Fibroblast of lung (primary cell): Measurements from ENCODE around the gene NR6A1. TPM values are rescaled to one million over a fixed set of nuclear protein-coding genes. Genes with fewer than 3 reads are reported as not detected.

Source experiments
- DNase-seq, 2 donors: peaks; one replicate each; pipeline versions ENCODE4 v3.0.0 to v3.0.0-alpha.2; 2010; ENCODE audit warnings: low read depth in 2 of 2
- H2AFZ ChIP-seq: 2 replicates; pipeline ENCODE4 v1.5.1; 2012; ENCODE audit warnings: low read length, control low read depth, inconsistent platforms
- H3K27ac ChIP-seq: 2 replicates; pipeline ENCODE4 v1.5.1; 2011; ENCODE audit warnings: low read length, control low read depth; ENCODE audit not compliant: insufficient read depth
- H3K27me3 ChIP-seq: 2 replicates; pipeline ENCODE4 v1.5.1; 2011; ENCODE audit warnings: mild to moderate bottlenecking, low read length; ENCODE audit not compliant: control insufficient read depth, insufficient read depth
- H3K36me3 ChIP-seq: 2 replicates; pipeline ENCODE4 v1.5.1; 2011; ENCODE audit warnings: low read length; ENCODE audit not compliant: control insufficient read depth, insufficient read depth
- H3K4me1 ChIP-seq: 2 replicates; pipeline ENCODE4 v1.5.1; 2011; ENCODE audit warnings: low read length; ENCODE audit not compliant: control insufficient read depth, insufficient read depth; ENCODE audit errors: extremely low read depth
- H3K4me2 ChIP-seq: 2 replicates; pipeline ENCODE4 v1.5.1; 2011; ENCODE audit warnings: low read length, control low read depth; ENCODE audit not compliant: insufficient read depth; ENCODE audit errors: extremely low read depth
- H3K4me3 ChIP-seq, 4 experiments: fragments of 200-600 bp in 1 of 4; sonication (generic) in 1 of 4; replicated peaks in 1 of 4; 2 replicates each; pipeline ENCODE4 v1.5.1; 2011 to 2016; ENCODE audit warnings: low read length in 4 of 4, low read depth in 3 of 4, mild to moderate bottlenecking in 3 of 4, control low read depth in 2 of 4, inconsistent platforms in 1 of 4, mixed read lengths in 1 of 4; ENCODE audit not compliant: insufficient read depth in 1 of 4; ENCODE audit errors: control extremely low read depth in 1 of 4
- H3K79me2 ChIP-seq: 2 replicates; pipeline ENCODE4 v1.5.1; 2012; ENCODE audit warnings: mild to moderate bottlenecking, low read length, inconsistent platforms; ENCODE audit not compliant: control insufficient read depth, insufficient read depth
- H3K9ac ChIP-seq: 2 replicates; pipeline ENCODE4 v1.5.1; 2011; ENCODE audit warnings: mild to moderate bottlenecking, low read length, control low read depth; ENCODE audit not compliant: insufficient read depth
- H3K9me3 ChIP-seq: 2 replicates; pipeline ENCODE4 v1.5.1; 2012; ENCODE audit warnings: low read depth, low read length; ENCODE audit not compliant: control insufficient read depth, insufficient read depth
- H4K20me1 ChIP-seq: 2 replicates; pipeline ENCODE4 v1.5.1; 2011; ENCODE audit warnings: low read length; ENCODE audit not compliant: control insufficient read depth, insufficient read depth; ENCODE audit errors: extremely low read depth
- CTCF ChIP-seq, 2 donors: IDR thresholded peaks in 1 of 2; conservative IDR thresholded peaks in 1 of 2; 1 replicate in 1 of 2; 2 replicates in 1 of 2; pipeline ENCODE4 v1.5.1; 2011 to 2012; ENCODE audit warnings: low read length in 2 of 2, control low read depth in 1 of 2, inconsistent platforms in 1 of 2, low read depth in 1 of 2, mild to moderate bottlenecking in 1 of 2
- EZH2 ChIP-seq: IDR thresholded peaks from 2 replicates; pipeline ENCODE4 v1.5.1; 2012; ENCODE audit warnings: low read length, control low read depth, mild to moderate bottlenecking; ENCODE audit errors: missing control alignments
- polyA plus RNA-seq, 2 donors: library from polyadenylated mRNA; depleted of rRNA in 1 of 2; stranded (reverse) in 1 of 2; unstranded in 1 of 2; fragments of >200 nt; gene quantifications; 2 replicates each; pipeline ENCODE4 v1.2.1, GENCODE V29; 2011 to 2012; ENCODE audit warnings: missing spikeins in 1 of 2
- total RNA-seq: library from RNA; depleted of rRNA; stranded (reverse); fragments of >200 nt; gene quantifications from 2 replicates; pipeline ENCODE4 v1.2.1, GENCODE V29; 2014

The NR6A1 gene
- total and polyA plus RNA-seq, 2 donors (not counting 1 experiment from before 2014, with no cell fraction given): 0.07 to 0.50 TPM

DNA sequence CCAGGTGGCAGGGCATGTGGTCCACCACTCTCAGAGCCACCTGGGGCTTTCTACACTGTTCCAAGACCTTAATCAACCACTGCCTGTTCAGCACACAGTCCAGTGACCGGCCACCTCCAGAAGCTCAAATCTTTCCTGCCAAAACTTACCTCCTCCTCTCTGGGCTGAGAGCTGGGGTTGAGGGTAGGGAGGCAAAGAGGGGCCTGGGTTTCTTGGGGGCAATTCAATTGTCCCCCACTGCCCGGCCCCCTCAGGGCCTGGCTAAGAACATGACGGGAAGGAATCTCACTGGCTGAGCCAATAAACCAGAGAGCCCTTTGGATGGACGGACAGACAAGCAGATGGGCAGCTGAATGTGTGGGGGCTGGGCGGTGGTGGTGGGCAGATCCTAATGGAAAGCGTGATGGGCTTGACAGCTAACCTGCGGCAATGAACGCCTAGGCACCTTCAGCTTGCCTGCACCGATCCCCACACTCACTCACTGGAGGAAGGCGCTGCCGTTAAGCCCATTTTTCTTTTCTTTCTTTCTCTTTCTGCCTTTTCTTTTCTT lies 269.3 kb downstream of the NR6A1 start:
- H3K79me2 ChIP-seq: no peaks in the 10 kb centered on the region
- H2AFZ ChIP-seq: no peak overlapping the region
- DNase-seq: no peak
- H3K4me2 ChIP-seq: no peak overlapping the region
- H4K20me1 ChIP-seq: no peaks in the 10 kb centered on the region
- no peak overlapping the region for H3K9ac ChIP-seq
- no peaks in the 10 kb centered on the region for H3K36me3 ChIP-seq
- TF ChIP-seq CTCF (conservative IDR thresholded peaks at IDR 0.05 in 1 of 2, IDR thresholded peaks at IDR 0.05 in 1 of 2; ENCODE audit: low read depth in 1 of 2, low read length in 2 of 2) (no peak), EZH2 (peak; percentile 34)
- peaks cover 51% of the 10 kb centered on the region for H3K27me3 ChIP-seq
- no peak overlapping the region for H3K4me3 ChIP-seq
- H3K4me1 ChIP-seq: no peaks in the 10 kb centered on the region
- no peaks in the 10 kb centered on the region for H3K9me3 ChIP-seq
- H3K27ac ChIP-seq: no peak overlapping the region

DNA sequence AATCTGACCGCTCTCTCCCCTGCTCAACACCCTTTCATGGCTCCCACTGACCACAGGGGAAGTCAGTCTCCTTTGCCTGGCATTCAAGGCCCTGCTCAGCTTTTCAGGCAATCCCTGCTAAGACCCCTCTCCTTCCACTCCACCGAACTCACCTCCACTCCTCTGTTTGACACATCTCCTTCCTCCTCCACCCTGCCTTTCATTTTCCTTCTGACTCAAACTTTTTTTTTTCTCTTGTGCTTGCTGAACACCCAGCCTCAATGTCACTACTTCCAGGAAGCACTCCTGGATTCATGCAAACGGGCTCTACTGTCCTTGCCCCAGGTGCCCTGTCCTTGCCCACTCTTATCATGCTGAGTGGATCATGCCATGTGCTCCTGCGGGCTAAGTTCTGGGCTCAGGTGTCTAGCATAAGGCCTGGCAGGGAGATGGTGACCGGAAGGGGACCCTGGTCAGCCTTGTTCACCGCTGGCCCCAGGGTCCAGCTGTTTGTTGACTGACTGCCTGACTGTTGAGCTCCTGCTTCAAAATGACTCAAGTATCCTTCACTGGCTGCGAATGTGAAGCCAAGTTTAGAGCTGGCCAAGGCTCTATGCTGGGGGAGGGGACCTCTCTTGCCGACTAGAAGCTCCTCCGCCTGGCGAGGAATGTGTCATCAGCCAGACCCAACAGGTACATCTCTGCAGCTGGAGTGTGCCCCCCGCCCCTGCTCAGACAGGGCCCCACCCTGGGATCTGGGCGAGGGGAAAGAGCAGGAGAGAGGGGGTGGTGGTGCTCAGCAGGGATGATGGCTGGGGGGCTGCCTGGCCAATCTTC lies 270.1 kb downstream of the NR6A1 start:
- H3K9me3 ChIP-seq: no peaks in the 10 kb centered on the region
- H4K20me1 ChIP-seq: no peaks in the 10 kb centered on the region
- H3K79me2 ChIP-seq: no peaks in the 10 kb centered on the region
- H3K4me2 ChIP-seq: no peak overlapping the region
- no peak overlapping the region for H3K4me3 ChIP-seq
- H3K27me3 ChIP-seq: peaks cover 48% of the 10 kb centered on the region
- H3K4me1 ChIP-seq: no peaks in the 10 kb centered on the region
- H3K9ac ChIP-seq: no peak overlapping the region
- H3K36me3 ChIP-seq: no peaks in the 10 kb centered on the region
- H2AFZ ChIP-seq: no peak overlapping the region
- DNase-seq: no peak
- no peak overlapping the region for H3K27ac ChIP-seq
- TF ChIP-seq EZH2: no peak
- TF ChIP-seq CTCF (conservative IDR thresholded peaks at IDR 0.05 in 1 of 2, IDR thresholded peaks at IDR 0.05 in 1 of 2; ENCODE audit: low read depth in 1 of 2, low read length in 2 of 2): no peak

DNA sequence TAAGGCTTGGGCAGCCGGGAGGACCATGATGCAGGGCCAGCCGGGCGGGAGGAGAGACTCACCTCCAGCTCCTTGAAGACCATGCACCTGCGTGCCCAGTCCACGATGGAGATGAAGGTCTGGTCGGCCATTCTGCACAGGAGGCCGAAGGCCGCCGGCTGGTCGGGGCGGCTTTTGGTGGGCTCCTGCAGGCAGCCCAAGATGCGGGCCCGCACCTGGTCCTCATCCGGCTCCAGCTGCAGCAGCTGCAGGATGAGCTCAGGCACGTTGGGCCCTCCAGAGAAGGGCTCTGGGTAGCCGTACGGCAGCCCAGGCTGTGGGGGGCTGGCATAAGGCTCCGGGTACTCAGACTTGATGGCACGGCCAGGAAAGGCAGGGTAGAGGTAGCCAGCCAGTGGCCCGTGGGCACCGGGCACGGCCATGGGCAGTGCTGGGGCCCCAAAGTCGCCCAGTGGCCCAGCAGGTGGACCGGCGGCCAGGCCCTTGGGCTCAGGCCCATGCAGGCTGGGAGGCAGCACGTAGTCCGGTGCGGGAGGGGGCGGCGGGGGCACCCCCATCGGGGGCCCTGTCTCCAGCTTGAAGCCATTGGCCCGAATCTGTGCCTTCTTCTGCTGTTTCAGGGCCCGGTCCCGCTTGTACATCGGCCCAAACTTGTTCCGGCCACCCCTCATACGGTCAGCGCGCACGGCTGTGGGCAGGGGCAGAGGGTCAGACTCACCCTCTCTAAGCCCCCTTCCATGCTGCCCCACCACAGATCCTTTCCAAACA lies 270.9 kb downstream of the NR6A1 start:
- Histone ChIP-seq H3K9ac (no peak overlapping the region), H2AFZ (no peak overlapping the region)
- no peak for DNase-seq

More for the DNA sequence above, 270.9 kb downstream of the NR6A1 start:
- H3K4me1 ChIP-seq: no peaks in the 10 kb centered on the region
- H3K4me2 ChIP-seq: no peak overlapping the region
- no peaks in the 10 kb centered on the region for H3K79me2 ChIP-seq
- H3K4me3 ChIP-seq: no peak overlapping the region
- H3K9me3 ChIP-seq: no peaks in the 10 kb centered on the region
- no peak overlapping the region for H3K27ac ChIP-seq
- H3K27me3 ChIP-seq: peaks cover 40% of the 10 kb centered on the region
- no peaks in the 10 kb centered on the region for H3K36me3 ChIP-seq
- no peaks in the 10 kb centered on the region for H4K20me1 ChIP-seq
- TF ChIP-seq CTCF (conservative IDR thresholded peaks at IDR 0.05 in 1 of 2, IDR thresholded peaks at IDR 0.05 in 1 of 2; ENCODE audit: low read depth in 1 of 2, low read length in 2 of 2) (no peak), EZH2 (no peak)
